Breast epithelium (tissue), 4 donors: ENCODE measurements around the gene MINAR2. TPM values are rescaled to one million over a fixed set of nuclear protein-coding genes. Genes with fewer than 3 reads are reported as not detected.
A peak's percentile ranks its signal among the peaks of the same experiment; 100 is the strongest.

ENCODE experiments used
- DNase-seq, 2 donors: peaks; one replicate each; pipeline ENCODE4 v3.0.0-alpha.2; 2019; ENCODE audit warnings: low spot score in 2 of 2
- H3K27ac ChIP-seq, 2 donors: fragments of 200-600 bp; sonication (generic) in 1 of 2; one replicate each; pipeline ENCODE4 v1.5.1; 2016 to 2019; ENCODE audit warnings: mild to moderate bottlenecking in 1 of 2
- H3K27me3 ChIP-seq, 2 donors: fragments of 200-600 bp; sonication (generic) in 1 of 2; one replicate each; pipeline versions ENCODE4 v1.5.1 to v1.6.0; 2017 to 2019; ENCODE audit warnings: control low read depth in 1 of 2, mild to moderate bottlenecking in 1 of 2
- H3K36me3 ChIP-seq: fragments of 200-600 bp; one replicate; pipeline ENCODE4 v1.5.1; 2019
- H3K4me1 ChIP-seq, 2 donors: fragments of 200-600 bp; sonication (generic); one replicate each; pipeline ENCODE4 v1.5.1; 2016 to 2019; ENCODE audit warnings: control low read depth in 1 of 2
- H3K4me3 ChIP-seq, 3 donors: fragments of 200-600 bp; sonication (generic); 1 replicate in 2 of 3; 2 replicates in 1 of 3; pipeline ENCODE4 v1.5.1; 2016 to 2019; ENCODE audit warnings: mild to moderate bottlenecking in 3 of 3, moderate library complexity in 2 of 3
- H3K9me3 ChIP-seq, 2 donors: fragments of 200-600 bp; sonication (generic) in 1 of 2; one replicate each; pipeline ENCODE4 v1.5.1; 2016 to 2019; ENCODE audit warnings: control low read depth in 1 of 2
- CTCF ChIP-seq, 3 donors: fragments of 450-650 bp; IDR thresholded peaks; one replicate each; pipeline ENCODE4 v1.5.1; 2016 to 2017; ENCODE audit warnings: antibody characterized with exemption in 3 of 3, mild to moderate bottlenecking in 3 of 3, moderate library complexity in 3 of 3
- POLR2A ChIP-seq: fragments of 450-650 bp; IDR thresholded peaks from one replicate; pipeline ENCODE4 v1.6.1; 2016; ENCODE audit warnings: antibody characterized with exemption, mild to moderate bottlenecking, moderate library complexity
- POLR2AphosphoS5 ChIP-seq, 3 donors: sonication (generic); formaldehyde crosslinking; IDR thresholded peaks; one replicate each; pipeline ENCODE4 v1.6.1; 2017; ENCODE audit warnings: antibody characterized with exemption in 3 of 3
- intact Hi-C: fragments of 100-400 bp; cut with DNase I; formaldehyde crosslinking; loops from one replicate; pipeline ENCODE4 v1.15.1; 2023; ENCODE audit warnings: low total_unique reads
- total RNA-seq, 3 donors: library from RNA; depleted of rRNA; stranded (reverse); fragments of >200 nt; gene quantifications; one replicate each; pipeline ENCODE4 v1.1.0, GENCODE V29; 2016

The MINAR2 gene
- total RNA-seq, 3 donors from 2014 or later, result not detected

- no peaks in the 10 kb centered on the region for H3K4me1 ChIP-seq
- no peak for TF ChIP-seq POLR2AphosphoS5 (IDR thresholded peaks at IDR 0.05)
- TF ChIP-seq POLR2A, result no peak
- TF ChIP-seq CTCF (IDR thresholded peaks at IDR 0.05), result no peak
- H3K4me3 ChIP-seq, result no peak overlapping the region
- no peaks in the 10 kb centered on the region for H3K9me3 ChIP-seq
- intact Hi-C loops, result no loop called here
- no peaks in the 10 kb centered on the region for H3K27me3 ChIP-seq
- H3K36me3 ChIP-seq, result no peaks in the 10 kb centered on the region
- no peak overlapping the region for H3K27ac ChIP-seq
- no peak for DNase-seq
Observed at GRCh38 chr5:129766798-129767197, 18.9 kb downstream of the MINAR2 start.

- H3K9me3 ChIP-seq, result no peaks in the 10 kb centered on the region
- no peak overlapping the region for H3K27ac ChIP-seq
- intact Hi-C loops, result no loop called here
- no peaks in the 10 kb centered on the region for H3K4me1 ChIP-seq
- TF ChIP-seq POLR2AphosphoS5 (IDR thresholded peaks at IDR 0.05), result no peak
- TF ChIP-seq CTCF (IDR thresholded peaks at IDR 0.05), result peak; percentile 92 to 99 (median 94)
- no peak for TF ChIP-seq POLR2A
- no peaks in the 10 kb centered on the region for H3K27me3 ChIP-seq
- no peaks in the 10 kb centered on the region for H3K36me3 ChIP-seq
- no peak overlapping the region for H3K4me3 ChIP-seq
- peak in 1 of 2 donors; percentile 52 for DNase-seq
Observed at GRCh38 chr5:129767927-129768380, 20.1 kb downstream of the MINAR2 start.

DNA sequence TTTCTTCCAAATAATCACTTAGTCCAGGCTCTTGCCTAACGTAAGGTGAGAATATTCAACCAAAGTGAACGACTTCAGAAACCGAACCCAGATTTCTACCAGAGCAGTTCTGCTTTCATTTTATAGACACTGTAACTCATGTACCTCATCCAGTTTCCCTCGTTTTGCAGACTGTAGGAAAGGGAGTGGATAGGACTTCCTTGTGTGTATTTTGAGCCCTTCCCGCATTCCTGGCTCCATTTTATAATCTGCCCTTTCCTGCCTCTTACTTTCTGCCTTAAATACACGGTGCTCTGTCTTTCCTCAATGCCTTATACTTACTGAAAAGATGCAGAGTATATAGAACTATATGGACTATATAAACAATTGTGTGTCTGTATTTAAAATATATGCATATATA is 20.8 kb downstream of the MINAR2 start:
- intact Hi-C loops, result no loop called here
- no peaks in the 10 kb centered on the region for H3K27me3 ChIP-seq
- no peaks in the 10 kb centered on the region for H3K4me1 ChIP-seq
- no peaks in the 10 kb centered on the region for H3K36me3 ChIP-seq
- H3K9me3 ChIP-seq, result no peaks in the 10 kb centered on the region
- DNase-seq, result no peak
- no peak overlapping the region for H3K4me3 ChIP-seq
- TF ChIP-seq POLR2A, result no peak
- no peak for TF ChIP-seq POLR2AphosphoS5 (IDR thresholded peaks at IDR 0.05)
- TF ChIP-seq CTCF (IDR thresholded peaks at IDR 0.05), result no peak
- H3K27ac ChIP-seq, result no peak overlapping the region

DNA sequence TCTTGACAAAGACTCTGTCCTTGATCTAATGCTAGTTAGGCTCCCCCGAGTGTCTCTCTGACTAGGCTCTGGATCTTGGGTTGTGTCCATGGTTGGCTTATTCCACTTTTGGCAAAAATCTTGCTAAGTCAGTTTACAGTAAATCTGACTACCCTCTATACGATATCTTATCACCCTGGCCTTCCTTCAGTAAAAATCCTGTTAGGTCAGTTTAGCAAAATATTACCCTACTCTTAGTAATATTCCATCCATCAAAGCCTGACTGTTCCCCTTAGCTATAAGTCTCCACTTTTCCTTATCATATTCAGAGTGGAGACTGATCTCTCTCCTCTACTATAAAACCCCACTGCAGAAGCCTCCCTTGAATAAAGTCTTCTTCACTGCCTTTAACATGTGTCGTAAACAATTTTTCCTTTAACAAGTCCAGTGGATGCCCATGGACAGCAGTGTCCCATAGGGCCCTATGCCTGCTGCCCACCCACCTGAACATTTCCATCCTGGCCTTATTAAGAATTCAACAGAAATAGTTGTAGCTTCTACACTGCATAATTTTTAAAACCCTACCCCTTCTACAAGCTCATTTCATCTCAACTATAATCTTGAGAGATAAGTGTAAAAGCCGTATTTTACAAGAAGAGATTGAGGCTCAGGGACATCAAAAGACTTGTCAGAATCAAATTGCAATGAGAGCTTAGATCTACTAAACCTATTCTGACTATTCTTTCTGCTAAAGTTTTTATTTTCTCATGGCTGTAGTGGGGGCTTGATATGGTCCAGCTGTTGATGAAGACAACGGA is 22.3 kb downstream of the MINAR2 start:
- no peak overlapping the region for H3K27ac ChIP-seq
- intact Hi-C loops, result no loop called here
- no peak overlapping the region for H3K4me3 ChIP-seq
- DNase-seq, result no peak
- H3K4me1 ChIP-seq, result no peaks in the 10 kb centered on the region
- no peak for TF ChIP-seq CTCF (IDR thresholded peaks at IDR 0.05)
- no peak for TF ChIP-seq POLR2AphosphoS5 (IDR thresholded peaks at IDR 0.05)
- no peak for TF ChIP-seq POLR2A
- H3K9me3 ChIP-seq, result no peaks in the 10 kb centered on the region
- H3K36me3 ChIP-seq, result no peaks in the 10 kb centered on the region
- H3K27me3 ChIP-seq, result no peaks in the 10 kb centered on the region

- no peak for TF ChIP-seq POLR2A
- TF ChIP-seq POLR2AphosphoS5 (IDR thresholded peaks at IDR 0.05), result no peak
- TF ChIP-seq CTCF (IDR thresholded peaks at IDR 0.05), result peak in 2 of 3 donors; percentile 49 to 51
- H3K4me3 ChIP-seq, result no peak overlapping the region
- H3K9me3 ChIP-seq, result no peaks in the 10 kb centered on the region
- H3K36me3 ChIP-seq, result no peaks in the 10 kb centered on the region
- DNase-seq, result no peak
- H3K27me3 ChIP-seq, result no peaks in the 10 kb centered on the region
- H3K27ac ChIP-seq, result no peak overlapping the region
- intact Hi-C loops, result no loop called here
- no peaks in the 10 kb centered on the region for H3K4me1 ChIP-seq
Observed at GRCh38 chr5:129771058-129771838, 23.4 kb downstream of the MINAR2 start.
